K562 (cell line): ENCODE data around the gene POU2F3. TPM values are rescaled to one million over a fixed set of nuclear protein-coding genes. Genes with fewer than 3 reads are reported as not detected.

Experiments
- ATAC-seq: fragments of 200-7000 bp; cut with Tn5 transposase; 3 replicates; pipeline ENCODE4 v1.9.1; 2020; ENCODE audit warnings: moderate library complexity
- BruUV-seq: library from RNA; stranded (reverse); fragments of 400-500 nt; replicated peaks from 2 replicates; lab custom pipeline; 2021; lab: Mats Ljungman, UMichigan
- CTCF ChIA-PET: fragments of 300-600 bp; formaldehyde crosslinking; extraction: SDS; loops from one replicate; lab custom pipeline; 2021; ENCODE audit warnings: low intra/inter-chr PET ratio; lab: Yijun Ruan, JAX
- POLR2A ChIA-PET: fragments of 300-600, 350-650 bp; sonication (Branson Sonifier 250); formaldehyde crosslinking; extraction: SDS; loops from one replicate; lab custom pipeline; 2021; ENCODE audit warnings: antibody characterized with exemption, inconsistent platforms; lab: Yijun Ruan, JAX
- DNase-seq, 4 experiments: peaks; one replicate each; pipeline versions ENCODE4 v3.0.0 to v3.0.0-alpha.2; 2011 to 2018; ENCODE audit warnings: low spot score in 3 of 4, mixed read lengths in 3 of 4; ENCODE audit errors: extremely low read depth in 1 of 4
- FAIRE-seq: peaks from 2 replicates; lab custom pipeline; 2011; peaks lifted over from hg19 to GRCh38; lab: Jason Lieb, UNC
- H2AFZ ChIP-seq: 2 replicates; pipeline ENCODE4 v1.6.0; 2011; ENCODE audit warnings: low read depth, low read length, control low read depth, inconsistent platforms
- H3K27ac ChIP-seq: fragments of 200-600 bp; 3 replicates; pipeline ENCODE4 v1.8.0; 2011; ENCODE audit warnings: low read depth, mild to moderate bottlenecking, control low read depth, inconsistent platforms, low read length, moderate library complexity, mixed read lengths; ENCODE audit errors: extremely low read depth
- H3K27me3 ChIP-seq, 2 experiments: fragments of 300-600 bp in 1 of 2; 2 replicates in 1 of 2; 3 replicates in 1 of 2; pipeline versions ENCODE4 v1.6.0 to v1.8.0; 2011; ENCODE audit warnings: inconsistent platforms in 2 of 2, low read length in 2 of 2, mild to moderate bottlenecking in 1 of 2, mixed read lengths in 1 of 2, moderate library complexity in 1 of 2; ENCODE audit not compliant: control insufficient read depth in 2 of 2, insufficient read depth in 2 of 2
- H3K36me3 ChIP-seq: fragments of 300-600 bp; 3 replicates; pipeline ENCODE4 v1.8.0; 2011; ENCODE audit warnings: mild to moderate bottlenecking, low read length, inconsistent platforms; ENCODE audit not compliant: control insufficient read depth, insufficient read depth
- H3K4me1 ChIP-seq, 2 experiments: fragments of 200-600 bp in 1 of 2; replicated peaks in 1 of 2; 2 replicates in 1 of 2; 3 replicates in 1 of 2; pipeline versions ENCODE4 v1.5.1 to v1.8.0; 2011; ENCODE audit warnings: inconsistent platforms in 2 of 2, low read length in 2 of 2, mild to moderate bottlenecking in 1 of 2, mixed read lengths in 1 of 2, moderate library complexity in 1 of 2; ENCODE audit not compliant: control insufficient read depth in 2 of 2, insufficient read depth in 2 of 2
- H3K4me2 ChIP-seq: 2 replicates; pipeline ENCODE4 v1.6.1; 2011; ENCODE audit warnings: low read length, control low read depth, inconsistent platforms, mixed read lengths; ENCODE audit not compliant: insufficient read depth
- H3K4me3 ChIP-seq: fragments of 200-600 bp; sonication (generic), shearing (Covaris generic); 2 replicates; pipeline ENCODE4 v1.5.1; 2016; ENCODE audit warnings: control low read depth, inconsistent platforms
- H3K79me2 ChIP-seq: fragments of 200-600 bp; 3 replicates; pipeline ENCODE4 v1.8.0; 2011; ENCODE audit warnings: low read length, inconsistent platforms; ENCODE audit not compliant: control insufficient read depth, insufficient read depth
- H3K9ac ChIP-seq, 2 experiments: 2 replicates each; pipeline versions ENCODE4 v1.6.0 to v1.6.1; 2011; ENCODE audit warnings: low read depth in 2 of 2, low read length in 2 of 2, control low read depth in 1 of 2, inconsistent platforms in 1 of 2, mild to moderate bottlenecking in 1 of 2, mixed read lengths in 1 of 2; ENCODE audit not compliant: insufficient read depth in 1 of 2
- H3K9me1 ChIP-seq: one replicate; pipeline ENCODE4 v1.6.0; 2011; ENCODE audit warnings: inconsistent platforms, mild to moderate bottlenecking, low read length, moderate library complexity; ENCODE audit not compliant: control insufficient read depth, insufficient read depth
- H3K9me3 ChIP-seq: replicated peaks from 2 replicates; pipeline ENCODE4 v1.5.1; 2011; ENCODE audit warnings: low read depth, low read length, inconsistent platforms; ENCODE audit not compliant: control insufficient read depth, insufficient read depth
- H4K20me1 ChIP-seq: replicated peaks from 2 replicates; pipeline ENCODE4 v1.6.1; 2011; ENCODE audit warnings: low read length, inconsistent platforms, mixed read lengths; ENCODE audit not compliant: control insufficient read depth, insufficient read depth
- E2F6 ChIP-seq, 2 experiments: IDR thresholded peaks; 2 replicates each; pipeline ENCODE4 v1.6.1; 2011; ENCODE audit warnings: borderline replicate concordance in 1 of 2, control low read depth in 1 of 2, low read depth in 1 of 2, low read length in 1 of 2, mild to moderate bottlenecking in 1 of 2, mixed read lengths in 1 of 2, moderate library complexity in 1 of 2; ENCODE audit not compliant: insufficient read depth in 1 of 2, insufficient read length in 1 of 2, poor library complexity in 1 of 2, severe bottlenecking in 1 of 2; ENCODE audit errors: extremely low read depth in 1 of 2
- HCFC1 ChIP-seq: IDR thresholded peaks from 2 replicates; pipeline ENCODE4 v1.6.1; 2012; ENCODE audit warnings: low read depth, low read length, improper control_type of control experiment
- HNRNPL ChIP-seq: fragments of 200-400 bp; formaldehyde crosslinking; IDR thresholded peaks from 2 replicates; pipeline ENCODE4 v1.6.1; 2017; ENCODE audit warnings: low read depth, mild to moderate bottlenecking, low read length
- HOXB6 ChIP-seq: fragments of 250-450 bp; sonication (Bioruptor Pico); IDR thresholded peaks from 2 replicates; pipeline ENCODE4 v1.5.1; 2022; ENCODE audit warnings: mild to moderate bottlenecking, borderline replicate concordance
- REST ChIP-seq, 2 experiments: fragments of 450-650 bp; formaldehyde crosslinking in 1 of 2; IDR thresholded peaks; 2 replicates each; pipeline versions ENCODE4 v1.4.0 to v1.6.1; 2014 to 2020; ENCODE audit warnings: mild to moderate bottlenecking in 2 of 2, borderline replicate concordance in 1 of 2, low read depth in 1 of 2
- SNAPC5 ChIP-seq: fragments of 250-450 bp; sonication (Bioruptor Pico); IDR thresholded peaks from 2 replicates; pipeline ENCODE4 v1.8.0; 2021; ENCODE audit warnings: moderate library complexity, mild to moderate bottlenecking, inconsistent platforms
- SNRNP70 ChIP-seq: fragments of 200-400 bp; formaldehyde crosslinking; optimal IDR thresholded peaks from 2 replicates; pipeline ENCODE3; 2017; ENCODE audit warnings: low read depth, low read length
- WGBS: fragments of 100-300 bp; shearing (Covaris generic); methylation state at CpG from one replicate; pipeline ENCODE4 v1.1.6; 2016; ENCODE audit warnings: low coverage, mixed read lengths; ENCODE audit not compliant: insufficient coverage; ENCODE audit errors: missing lambda C conversion rate; 5-methylcytosine and 5-hydroxymethylcytosine counted together
- in situ Hi-C: fragments of 300-500 bp; cut with MboI; formaldehyde crosslinking; loops from 4 replicates; pipeline ENCODE4 v1.15.0; 2018; ENCODE audit warnings: inconsistent platforms, mixed read lengths
- intact Hi-C: fragments of 100-400 bp; cut with micrococcal nuclease; formaldehyde crosslinking; loops from 2 replicates; pipeline ENCODE4 v1.14.2; 2022
- polyA plus RNA-seq, 8 experiments: library from polyadenylated mRNA; depleted of rRNA in 4 of 8; stranded (reverse) in 5 of 8; unstranded in 3 of 8; fragments of >200 nt; fragmentation: Nextera tagmentation in 2 of 8; fragmentation: Illumina TruSeq in 1 of 8; extraction: Ambion mirVana in 2 of 8; extraction: Trizol in 1 of 8; gene quantifications; 2 replicates each; pipeline versions ENCODE4 v1.2.1 to v1.2.3, GENCODE V29; 2011 to 2014; ENCODE audit warnings: inconsistent platforms in 1 of 8, missing spikeins in 1 of 8
- total RNA-seq, 7 experiments: library from RNA; depleted of rRNA in 6 of 7; stranded (reverse); fragments of >200 nt in 6 of 7; fragmentation: Illumina TruSeq in 2 of 7; extraction: Trizol in 2 of 7; gene quantifications; 2 replicates each; pipeline versions ENCODE4 v1.2.1 to v1.2.3, GENCODE V29; 2011 to 2021; ENCODE audit warnings: low replicate concordance in 1 of 7
- TF ChIP-seq, protein P1 (sequence below), 2 experiments: fragments of 450-650 bp; IDR thresholded peaks; 2 replicates each; pipeline ENCODE4 v1.6.1; 2016

The POU2F3 gene
- total and polyA plus RNA-seq, 9 of the 15 experiments (the other 6 are each of a cell fraction or from before 2014, with no cell fraction given): not detected

DNA sequence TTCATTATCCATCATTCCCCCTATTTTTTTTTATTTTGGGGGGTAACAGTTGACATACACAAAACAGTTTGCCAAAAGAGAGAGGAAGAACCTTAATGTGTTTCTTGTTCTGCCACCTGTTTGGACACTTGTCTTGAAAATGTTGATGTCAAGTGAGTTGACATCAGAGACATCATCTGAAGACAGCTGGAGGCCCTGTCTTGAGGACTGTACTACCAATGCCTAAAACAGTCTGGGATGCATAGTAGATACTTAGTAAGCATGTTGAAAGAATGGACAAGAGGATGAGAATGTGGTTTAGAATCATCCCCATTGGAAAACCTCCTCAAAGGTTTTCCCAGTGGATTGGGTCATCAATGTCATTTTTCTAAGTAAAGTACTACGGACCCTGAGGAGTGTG lies 93.9 kb downstream of the POU2F3 start (continued):
- TF ChIP-seq, protein P1, sequence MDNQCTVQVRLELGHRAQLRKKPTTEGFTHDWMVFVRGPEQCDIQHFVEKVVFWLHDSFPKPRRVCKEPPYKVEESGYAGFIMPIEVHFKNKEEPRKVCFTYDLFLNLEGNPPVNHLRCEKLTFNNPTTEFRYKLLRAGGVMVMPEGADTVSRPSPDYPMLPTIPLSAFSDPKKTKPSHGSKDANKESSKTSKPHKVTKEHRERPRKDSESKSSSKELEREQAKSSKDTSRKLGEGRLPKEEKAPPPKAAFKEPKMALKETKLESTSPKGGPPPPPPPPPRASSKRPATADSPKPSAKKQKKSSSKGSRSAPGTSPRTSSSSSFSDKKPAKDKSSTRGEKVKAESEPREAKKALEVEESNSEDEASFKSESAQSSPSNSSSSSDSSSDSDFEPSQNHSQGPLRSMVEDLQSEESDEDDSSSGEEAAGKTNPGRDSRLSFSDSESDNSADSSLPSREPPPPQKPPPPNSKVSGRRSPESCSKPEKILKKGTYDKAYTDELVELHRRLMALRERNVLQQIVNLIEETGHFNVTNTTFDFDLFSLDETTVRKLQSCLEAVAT (IDR thresholded peaks at IDR 0.05): no peak
- no peak for TF ChIP-seq SNRNP70
- TF ChIP-seq, all 486 proteins: peak for 0

DNA sequence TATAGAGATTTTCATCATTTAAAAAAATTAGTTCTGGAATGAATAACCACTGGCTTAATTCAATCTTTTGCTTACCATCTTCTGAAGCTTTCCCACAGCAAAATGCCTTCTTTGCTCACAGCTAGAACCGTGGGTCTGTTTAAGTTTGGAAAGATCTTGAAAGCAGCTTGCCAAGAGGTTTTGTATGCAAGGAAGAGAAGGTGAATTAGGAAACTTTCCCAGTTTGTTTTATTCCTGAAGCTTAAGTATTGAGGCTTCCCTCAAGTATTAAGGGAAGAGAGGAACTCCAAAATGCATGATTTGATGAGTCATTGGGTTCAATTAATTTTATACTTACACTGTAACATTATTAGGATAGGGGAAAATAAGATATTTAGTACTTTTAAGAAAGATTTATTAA lies 94.4 kb downstream of the POU2F3 start:
- ChIA-PET CTCF (interaction anchor here (2.3 kb wide), 1 partner anchor 177 kb away, joined by 7 read pairs; the partner anchor contains the start of gene GRIK4), POLR2A (interaction anchor here (0.6 kb wide), 1 partner anchor 66 kb away, joined by 3 read pairs; no protein-coding TSS in a partner anchor)
- no peaks in the 10 kb centered on the region for H3K9me1 ChIP-seq
- no peak overlapping the region for H3K9ac ChIP-seq
- peaks cover 8% of the 10 kb centered on the region; the same call in 1 of the 2 replicates for H4K20me1 ChIP-seq
- H3K4me1 ChIP-seq: peaks cover 6 to 13% of the 10 kb centered on the region in 2 experiments; a peak in 4 of 5 replicates
- no peak overlapping the region for H3K27ac ChIP-seq
- FAIRE-seq (no peak), DNase-seq (no peak), ATAC-seq (no peak)
- in situ Hi-C loops (no loop called here), intact Hi-C loops (loop anchor here (2.0 to 10.0 kb wide), 2 partner anchors 160 to 350 kb away; no protein-coding TSS in a partner anchor)
- H3K9me3 ChIP-seq: no peaks in the 10 kb centered on the region
- 0% methylated on average over 1 of the region's 1 CpG for WGBS
- no TSS peak for BruUV-seq
- no peaks in the 10 kb centered on the region for H3K27me3 ChIP-seq
- peaks cover 30% of the 10 kb centered on the region for H3K79me2 ChIP-seq
- H3K36me3 ChIP-seq: no peaks in the 10 kb centered on the region
- H3K4me3 ChIP-seq: no peak overlapping the region
- no peak overlapping the region for H2AFZ ChIP-seq
- no peak overlapping the region for H3K4me2 ChIP-seq
- TF ChIP-seq HNRNPL (no peak), SNAPC5 (no peak), HOXB6 (no peak), E2F6 (IDR thresholded peaks at IDR 0.05; ENCODE audit: borderline replicate concordance in 1 of 2, extremely low read depth in 1 of 2, insufficient read depth in 1 of 2, insufficient read length in 1 of 2, low read depth in 1 of 2, low read length in 1 of 2, poor library complexity in 1 of 2, severe bottlenecking in 1 of 2) (no peak), REST (IDR thresholded peaks at IDR 0.05; ENCODE audit: borderline replicate concordance) (no peak), REST (CRISPR knock-in tag; IDR thresholded peaks at IDR 0.05; ENCODE audit: low read depth) (no peak), HCFC1 (no peak)
